WTC11 (cell line): ENCODE results near the gene CSNK1E.
"Not testable (repeated sequence)": the region's sequence is repeated elsewhere in the genome, so short reads cannot be mapped to it uniquely, and the experiment has no call there.

Source experiments
- CREB1 ChIP-seq: sonication (generic); formaldehyde crosslinking; IDR thresholded peaks from 2 replicates; pipeline ENCODE4 v1.8.0; 2023; ENCODE audit warnings: mild to moderate bottlenecking, missing genetic modification reagents
- FOXP4 ChIP-seq: sonication (generic); formaldehyde crosslinking; IDR thresholded peaks from 2 replicates; pipeline ENCODE4 v1.8.0; 2022; ENCODE audit warnings: mild to moderate bottlenecking, missing genetic modification reagents
- JUN ChIP-seq: sonication (generic); formaldehyde crosslinking; IDR thresholded peaks from 2 replicates; pipeline ENCODE4 v1.8.0; 2023; ENCODE audit warnings: mild to moderate bottlenecking, missing genetic modification reagents
- MAX ChIP-seq: sonication (generic); formaldehyde crosslinking; IDR thresholded peaks from 2 replicates; pipeline ENCODE4 v1.8.0; 2022; ENCODE audit warnings: mild to moderate bottlenecking, missing genetic modification reagents
- STAT6 ChIP-seq: sonication (generic); formaldehyde crosslinking; conservative IDR thresholded peaks from 2 replicates; pipeline ENCODE4 v1.8.1; 2023; ENCODE audit warnings: mild to moderate bottlenecking, low read depth, missing genetic modification reagents, moderate library complexity
- ZNF121 ChIP-seq: sonication (generic); formaldehyde crosslinking; IDR thresholded peaks from 2 replicates; pipeline ENCODE4 v1.8.0; 2023; ENCODE audit warnings: missing genetic modification reagents
- ZSCAN18 ChIP-seq: fragments of 250-450 bp; sonication (Bioruptor Pico); IDR thresholded peaks from 2 replicates; pipeline ENCODE4 v2.1.2; 2022; ENCODE audit warnings: mild to moderate bottlenecking, moderate library complexity
- TF ChIP-seq, protein P1 (sequence below): fragments of 200-600 bp; IDR thresholded peaks from 2 replicates; pipeline ENCODE4 v1.8.0; 2022; ENCODE audit warnings: antibody characterized with exemption
- TF ChIP-seq, protein P2 (sequence below): sonication (generic); formaldehyde crosslinking; IDR thresholded peaks from 2 replicates; pipeline ENCODE4 v1.8.0; 2023; ENCODE audit warnings: missing genetic modification reagents
- TF ChIP-seq, protein P3 (sequence below): sonication (generic); formaldehyde crosslinking; IDR thresholded peaks from 2 replicates; pipeline ENCODE4 v1.8.1; 2023; ENCODE audit warnings: mild to moderate bottlenecking, missing genetic modification reagents, moderate library complexity

DNA sequence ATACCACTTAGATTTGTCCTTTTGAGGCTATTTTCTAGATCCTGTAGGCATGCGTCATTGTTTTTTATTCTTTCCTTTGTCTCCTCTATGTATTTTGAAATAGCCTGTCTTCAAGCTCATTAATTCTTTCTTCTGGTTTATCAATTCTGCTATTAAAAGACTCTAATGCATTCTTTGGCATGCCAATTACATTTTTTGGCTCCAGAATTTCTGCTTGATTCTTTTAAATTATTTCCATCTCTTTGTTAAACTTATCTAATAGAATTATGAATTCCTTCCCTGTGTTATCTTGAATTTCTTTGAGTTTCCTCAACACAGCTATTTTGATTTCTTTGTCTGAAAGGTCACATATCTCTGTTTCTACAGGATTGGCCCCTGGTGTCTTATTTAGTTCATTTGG lies 42.6 kb upstream of the CSNK1E start:
- TF ChIP-seq FOXP4 (CRISPR knock-in tag); MAX; JUN (CRISPR knock-in tag); CREB1; ZNF121 (CRISPR knock-in tag); ZSCAN18 (CRISPR knock-in tag); STAT6: not testable (repeated sequence)
- TF ChIP-seq, protein P1, sequence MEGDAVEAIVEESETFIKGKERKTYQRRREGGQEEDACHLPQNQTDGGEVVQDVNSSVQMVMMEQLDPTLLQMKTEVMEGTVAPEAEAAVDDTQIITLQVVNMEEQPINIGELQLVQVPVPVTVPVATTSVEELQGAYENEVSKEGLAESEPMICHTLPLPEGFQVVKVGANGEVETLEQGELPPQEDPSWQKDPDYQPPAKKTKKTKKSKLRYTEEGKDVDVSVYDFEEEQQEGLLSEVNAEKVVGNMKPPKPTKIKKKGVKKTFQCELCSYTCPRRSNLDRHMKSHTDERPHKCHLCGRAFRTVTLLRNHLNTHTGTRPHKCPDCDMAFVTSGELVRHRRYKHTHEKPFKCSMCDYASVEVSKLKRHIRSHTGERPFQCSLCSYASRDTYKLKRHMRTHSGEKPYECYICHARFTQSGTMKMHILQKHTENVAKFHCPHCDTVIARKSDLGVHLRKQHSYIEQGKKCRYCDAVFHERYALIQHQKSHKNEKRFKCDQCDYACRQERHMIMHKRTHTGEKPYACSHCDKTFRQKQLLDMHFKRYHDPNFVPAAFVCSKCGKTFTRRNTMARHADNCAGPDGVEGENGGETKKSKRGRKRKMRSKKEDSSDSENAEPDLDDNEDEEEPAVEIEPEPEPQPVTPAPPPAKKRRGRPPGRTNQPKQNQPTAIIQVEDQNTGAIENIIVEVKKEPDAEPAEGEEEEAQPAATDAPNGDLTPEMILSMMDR = not testable (repeated sequence)
- TF ChIP-seq, protein P2, sequence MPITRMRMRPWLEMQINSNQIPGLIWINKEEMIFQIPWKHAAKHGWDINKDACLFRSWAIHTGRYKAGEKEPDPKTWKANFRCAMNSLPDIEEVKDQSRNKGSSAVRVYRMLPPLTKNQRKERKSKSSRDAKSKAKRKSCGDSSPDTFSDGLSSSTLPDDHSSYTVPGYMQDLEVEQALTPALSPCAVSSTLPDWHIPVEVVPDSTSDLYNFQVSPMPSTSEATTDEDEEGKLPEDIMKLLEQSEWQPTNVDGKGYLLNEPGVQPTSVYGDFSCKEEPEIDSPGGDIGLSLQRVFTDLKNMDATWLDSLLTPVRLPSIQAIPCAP = not testable (repeated sequence)
- TF ChIP-seq, protein P3, sequence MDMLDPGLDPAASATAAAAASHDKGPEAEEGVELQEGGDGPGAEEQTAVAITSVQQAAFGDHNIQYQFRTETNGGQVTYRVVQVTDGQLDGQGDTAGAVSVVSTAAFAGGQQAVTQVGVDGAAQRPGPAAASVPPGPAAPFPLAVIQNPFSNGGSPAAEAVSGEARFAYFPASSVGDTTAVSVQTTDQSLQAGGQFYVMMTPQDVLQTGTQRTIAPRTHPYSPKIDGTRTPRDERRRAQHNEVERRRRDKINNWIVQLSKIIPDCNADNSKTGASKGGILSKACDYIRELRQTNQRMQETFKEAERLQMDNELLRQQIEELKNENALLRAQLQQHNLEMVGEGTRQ = not testable (repeated sequence)
